H1 (cell line): ENCODE data around the gene HSPA12A. TPM values are rescaled to one million over a fixed set of nuclear protein-coding genes. Genes with fewer than 3 reads are reported as not detected.

ENCODE experiments used
- CTCF ChIA-PET: fragments of 300-600 bp; sonication (Branson Sonifier 250); formaldehyde crosslinking; loops from one replicate; lab custom pipeline; 2021; ENCODE audit not compliant: partially characterized antibody; lab: Charles Lee
- POLR2A ChIA-PET: fragments of 300-600 bp; sonication (Branson Sonifier 250); formaldehyde crosslinking; loops from one replicate; lab custom pipeline; 2021; ENCODE audit warnings: inconsistent platforms; ENCODE audit not compliant: partially characterized antibody; lab: Charles Lee
- DNase-seq, 2 experiments: peaks; one replicate each; pipeline versions ENCODE4 v3.0.0 to v3.0.0-alpha.2; 2010 to 2022; ENCODE audit warnings: low spot score in 2 of 2, low read depth in 1 of 2, mixed read lengths in 1 of 2
- FAIRE-seq: peaks from 2 replicates; lab custom pipeline; 2011; peaks lifted over from hg19 to GRCh38; lab: Jason Lieb, UNC
- H2AFZ ChIP-seq: 2 replicates; pipeline ENCODE4 v1.8.1; 2012; ENCODE audit warnings: low read length, inconsistent platforms
- H2AK5ac ChIP-seq: 2 replicates; pipeline ENCODE4 v1.6.1; 2013; ENCODE audit warnings: low read depth, low read length
- H2BK120ac ChIP-seq: replicated peaks from 2 replicates; pipeline ENCODE3; 2013; ENCODE audit warnings: low read depth, low read length, inconsistent platforms
- H2BK12ac ChIP-seq: 2 replicates; pipeline ENCODE4 v1.6.1; 2013; ENCODE audit warnings: low read depth, low read length
- H2BK15ac ChIP-seq: 2 replicates; pipeline ENCODE4 v1.6.1; 2013; ENCODE audit warnings: low read length
- H2BK20ac ChIP-seq: 2 replicates; pipeline ENCODE4 v1.6.1; 2013; ENCODE audit warnings: low read length
- H2BK5ac ChIP-seq: 2 replicates; pipeline ENCODE4 v1.6.1; 2013; ENCODE audit warnings: low read depth, low read length
- H3K14ac ChIP-seq: 2 replicates; pipeline ENCODE4 v1.6.1; 2013; ENCODE audit warnings: inconsistent platforms; ENCODE audit not compliant: insufficient read length
- H3K18ac ChIP-seq: 2 replicates; pipeline ENCODE4 v1.6.1; 2013; ENCODE audit warnings: low read length; ENCODE audit errors: extremely low read depth
- H3K23ac ChIP-seq: 2 replicates; pipeline ENCODE4 v1.6.1; 2013; ENCODE audit warnings: inconsistent platforms; ENCODE audit not compliant: insufficient read length
- H3K23me2 ChIP-seq: 2 replicates; pipeline ENCODE4 v1.6.1; 2013; ENCODE audit warnings: low read depth, low read length
- H3K27ac ChIP-seq: 2 replicates; pipeline ENCODE4 v1.6.1; 2011; ENCODE audit warnings: low read depth, low read length, inconsistent platforms
- H3K27me3 ChIP-seq, 4 experiments: replicated peaks in 1 of 4; 1 replicate in 1 of 4; 2 replicates in 3 of 4; pipeline versions ENCODE4 v1.6.1 to v1.8.1; 2011 to 2013; ENCODE audit warnings: low read length in 3 of 4, mild to moderate bottlenecking in 3 of 4, inconsistent platforms in 2 of 4, mixed read lengths in 2 of 4, moderate library complexity in 1 of 4; ENCODE audit not compliant: control insufficient read depth in 3 of 4, insufficient read depth in 3 of 4; ENCODE audit errors: extremely low read depth in 1 of 4
- H3K36me3 ChIP-seq, 4 experiments: 2 replicates each; pipeline versions ENCODE4 v1.6.1 to v1.8.1; 2011 to 2013; ENCODE audit warnings: mild to moderate bottlenecking in 4 of 4, low read length in 3 of 4, moderate library complexity in 2 of 4, control low read depth in 1 of 4, inconsistent platforms in 1 of 4; ENCODE audit not compliant: insufficient read depth in 4 of 4, control insufficient read depth in 2 of 4
- H3K4ac ChIP-seq: replicated peaks from 2 replicates; pipeline ENCODE3; 2013; ENCODE audit warnings: low read length, low read depth, mixed read lengths, inconsistent platforms; ENCODE audit not compliant: insufficient read length
- H3K4me1 ChIP-seq, 4 experiments: replicated peaks in 1 of 4; 1 replicate in 1 of 4; 2 replicates in 3 of 4; pipeline versions ENCODE4 v1.6.1 to v1.8.1; 2011 to 2013; ENCODE audit warnings: low read length in 3 of 4, inconsistent platforms in 2 of 4, mixed read lengths in 1 of 4; ENCODE audit not compliant: insufficient read depth in 4 of 4, control insufficient read depth in 3 of 4
- H3K4me2 ChIP-seq, 2 experiments: 2 replicates each; pipeline versions ENCODE4 v1.6.1 to v1.8.1; 2011 to 2013; ENCODE audit warnings: low read depth in 2 of 2, low read length in 2 of 2, control low read depth in 1 of 2, inconsistent platforms in 1 of 2, mild to moderate bottlenecking in 1 of 2; ENCODE audit not compliant: insufficient read depth in 1 of 2
- H3K4me3 ChIP-seq, 4 experiments: fragments of 200-600, 300-600 bp in 1 of 4; sonication (generic), shearing (Covaris generic), sonication (Bioruptor Twin) in 1 of 4; 2 replicates each; pipeline versions ENCODE4 v1.5.1 to v1.8.1; 2011 to 2016; ENCODE audit warnings: low read length in 4 of 4, low read depth in 3 of 4, control low read depth in 2 of 4, inconsistent platforms in 2 of 4, mild to moderate bottlenecking in 2 of 4, mixed read lengths in 1 of 4, moderate library complexity in 1 of 4; ENCODE audit not compliant: insufficient read depth in 2 of 4; ENCODE audit errors: extremely low read depth in 1 of 4
- H3K56ac ChIP-seq: replicated peaks from 2 replicates; pipeline ENCODE3; 2013; ENCODE audit warnings: low read depth, mild to moderate bottlenecking, mixed read lengths, low read length, inconsistent platforms; ENCODE audit not compliant: insufficient read length
- H3K79me1 ChIP-seq: 2 replicates; pipeline ENCODE4 v1.6.1; 2013; ENCODE audit warnings: low read depth, low read length, control low read depth
- H3K79me2 ChIP-seq, 2 experiments: 2 replicates each; pipeline versions ENCODE4 v1.6.1 to v1.8.1; 2012 to 2013; ENCODE audit warnings: low read length in 2 of 2, mild to moderate bottlenecking in 2 of 2, inconsistent platforms in 1 of 2; ENCODE audit not compliant: insufficient read depth in 2 of 2, control insufficient read depth in 1 of 2
- H3K9ac ChIP-seq, 4 experiments: replicated peaks in 1 of 4; 1 replicate in 1 of 4; 2 replicates in 3 of 4; pipeline versions ENCODE4 v1.6.1 to v1.8.1; 2011 to 2013; ENCODE audit warnings: low read depth in 3 of 4, low read length in 3 of 4, control low read depth in 2 of 4, mild to moderate bottlenecking in 2 of 4, moderate library complexity in 2 of 4, inconsistent platforms in 1 of 4; ENCODE audit errors: extremely low read depth in 1 of 4
- H3K9me3 ChIP-seq, 2 experiments: 2 replicates each; pipeline versions ENCODE4 v1.6.1 to v1.8.1; 2012 to 2013; ENCODE audit warnings: mild to moderate bottlenecking in 2 of 2, moderate library complexity in 2 of 2, control low read depth in 1 of 2, inconsistent platforms in 1 of 2, low read depth in 1 of 2, low read length in 1 of 2, mixed read lengths in 1 of 2; ENCODE audit not compliant: insufficient read depth in 2 of 2
- H4K20me1 ChIP-seq, 2 experiments: replicated peaks in 1 of 2; 2 replicates each; pipeline versions ENCODE3 to v1.8.1; 2011 to 2013; ENCODE audit warnings: inconsistent platforms in 2 of 2, low read length in 2 of 2, mild to moderate bottlenecking in 1 of 2; ENCODE audit not compliant: insufficient read depth in 2 of 2, control insufficient read depth in 1 of 2
- H4K5ac ChIP-seq: 2 replicates; pipeline ENCODE4 v1.6.1; 2013; ENCODE audit warnings: low read length, low read depth, mixed read lengths, inconsistent platforms; ENCODE audit not compliant: insufficient read length
- H4K8ac ChIP-seq: 2 replicates; pipeline ENCODE4 v1.8.0; 2013; ENCODE audit warnings: mild to moderate bottlenecking, moderate library complexity, low read length, inconsistent platforms; ENCODE audit not compliant: insufficient read depth; ENCODE audit errors: extremely low read depth
- H4K91ac ChIP-seq: replicated peaks from 2 replicates; pipeline ENCODE3; 2013; ENCODE audit warnings: low read length, mixed read lengths, inconsistent platforms; ENCODE audit not compliant: insufficient read length
- GTF2F1 ChIP-seq: IDR thresholded peaks from 2 replicates; pipeline ENCODE4 v1.6.1; 2012; ENCODE audit warnings: low read depth, low read length, improper control_type of control experiment, borderline replicate concordance
- HDAC6 ChIP-seq: IDR thresholded peaks from one replicate; pipeline ENCODE4 v1.7.1; 2012; ENCODE audit warnings: low read depth, mild to moderate bottlenecking, inconsistent platforms, low read length, moderate library complexity
- POU5F1 ChIP-seq: IDR thresholded peaks from 2 replicates; pipeline ENCODE4 v1.6.1; 2011; ENCODE audit warnings: low read depth, mild to moderate bottlenecking, low read length, moderate library complexity
- SAP30 ChIP-seq: fragments of 300-600 bp; sonication (generic); IDR thresholded peaks from 2 replicates; pipeline ENCODE4 v1.7.1; 2012; ENCODE audit warnings: low read length, moderate library complexity, mild to moderate bottlenecking, inconsistent platforms; ENCODE audit not compliant: insufficient read depth, insufficient replicate concordance
- TCF12 ChIP-seq: IDR thresholded peaks from 2 replicates; pipeline ENCODE4 v1.6.1; 2011; ENCODE audit warnings: low read depth, mild to moderate bottlenecking, low read length
- YY1 ChIP-seq: IDR thresholded peaks from 2 replicates; pipeline ENCODE4 v1.6.1; 2011; ENCODE audit warnings: low read depth, mild to moderate bottlenecking, low read length
- WGBS, 2 experiments: shearing (Covaris generic) in 1 of 2; methylation state at CpG; one replicate each; pipeline versions ENCODE4 v1.1.6 to v1.1.7; 2013 to 2015; ENCODE audit warnings: low lambda C conversion rate in 2 of 2, mixed read lengths in 2 of 2, inconsistent platforms in 1 of 2, low coverage in 1 of 2, missing lambda C conversion rate in 1 of 2; ENCODE audit not compliant: insufficient replicate concordance in 2 of 2, insufficient coverage in 1 of 2, insufficient read length in 1 of 2; ENCODE audit errors: extremely low coverage in 1 of 2, missing lambda C conversion rate in 1 of 2; 5-methylcytosine and 5-hydroxymethylcytosine counted together
- polyA plus RNA-seq, 7 experiments: library from polyadenylated mRNA; depleted of rRNA in 3 of 7; stranded (reverse) in 5 of 7; unstranded in 2 of 7; fragments of >200 nt in 5 of 7; fragments of 200-250 nt in 2 of 7; gene quantifications; 1 replicate in 5 of 7; 2 replicates in 1 of 7; 4 replicates in 1 of 7; pipeline versions ENCODE4 v1.2.1 to v1.2.3, GENCODE V29; 2011 to 2013; ENCODE audit warnings: missing spikeins in 2 of 7, mixed read lengths in 2 of 7
- total RNA-seq: library from RNA; stranded (reverse); fragmentation: NEBNext Ultra II Directional; extraction: Animal tissue kit (Norgen Biotek cat#: 25700); gene quantifications from 2 replicates; pipeline ENCODE4 v1.2.1, GENCODE V29; 2021

The HSPA12A gene
- total and polyA plus RNA-seq, 2 of the 8 experiments (the other 6 are each of a cell fraction or from before 2014, with no cell fraction given), result 3.1 to 6.9 TPM

DNA sequence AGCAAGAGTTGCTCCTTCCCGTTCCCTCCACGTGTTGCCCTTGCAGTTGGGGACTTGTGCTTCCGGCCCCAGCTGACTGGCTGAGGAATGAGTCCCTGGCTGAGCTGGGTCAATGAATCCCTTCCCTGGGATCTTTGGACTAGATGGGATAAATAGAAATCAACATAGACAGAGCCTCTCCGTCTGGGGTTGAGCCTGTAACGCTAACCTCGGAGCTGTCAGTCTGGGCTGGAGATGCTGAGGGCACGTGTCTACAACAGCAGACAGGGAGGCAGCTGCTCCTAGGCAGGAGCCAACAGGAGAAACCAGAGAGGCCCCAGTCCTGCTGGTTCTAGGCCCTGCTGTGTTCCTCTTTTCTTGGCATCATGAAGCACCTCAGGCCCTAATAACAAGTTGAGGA, 42.3 kb upstream of the HSPA12A start:
- Histone ChIP-seq H4K5ac (no peak overlapping the region), H2BK12ac (no peak overlapping the region), H3K9me3 (no peaks in the 10 kb centered on the region), H3K27ac (no peak overlapping the region), H3K4me3 (no peak overlapping the region)
- POLR2A ChIA-PET, result no interaction called here
- DNase-seq, result no peak
- TF ChIP-seq GTF2F1 (no peak), HDAC6 (no peak), POU5F1 (no peak), TCF12 (no peak), SAP30 (no peak), YY1 (no peak)
- TF ChIP-seq, all 59 proteins: peak for 0
- Histone ChIP-seq H3K23me2 (peaks cover 3% of the 10 kb centered on the region; the same call in 1 of the 2 replicates), H3K56ac (no peak overlapping the region), H3K79me1 (no peaks in the 10 kb centered on the region; the same call in 1 of the 2 replicates), H3K27me3 (no peaks in the 10 kb centered on the region), H2BK15ac (no peak overlapping the region), H3K4me1 (peaks cover 0 to 4% (median 3%) of the 10 kb centered on the region in 4 experiments; a peak in 5 of 7 replicates), H4K91ac (no peak overlapping the region), H2AFZ (no peak overlapping the region), H2BK20ac (no peak overlapping the region), H3K4me2 (no peak overlapping the region), H3K23ac (no peak overlapping the region), H2BK5ac (no peak overlapping the region), H3K18ac (no peak overlapping the region), H3K14ac (no peak overlapping the region), H3K9ac (no peak overlapping the region), H4K8ac (no peak overlapping the region), H3K79me2 (no peaks in the 10 kb centered on the region), H4K20me1 (no peaks in the 10 kb centered on the region), H2BK120ac (no peak overlapping the region), H3K36me3 (no peaks in the 10 kb centered on the region), H3K4ac (no peak overlapping the region), H2AK5ac (no peak overlapping the region)
- 90% methylated on average over 7 of the region's 7 CpGs; no CpG with 5 or more reads in 1 of the 2 experiments for WGBS, 2 experiments
- CTCF ChIA-PET, result interaction anchor here (0.6 to 28.3 kb wide), 9 partner anchors 12 to 524 kb away, joined by 3 to 531 read pairs (median 5); no protein-coding TSS in a partner anchor
- FAIRE-seq, result no peak
